Suprapubic skin (tissue), 4 donors: Measurements from ENCODE around the gene HNMT. TPM values are rescaled to one million over a fixed set of nuclear protein-coding genes. Genes with fewer than 3 reads are reported as not detected.
A peak's percentile ranks its signal among the peaks of the same experiment; 100 is the strongest.
"Not testable (repeated sequence)": the region's sequence is repeated elsewhere in the genome, so short reads cannot be mapped to it uniquely, and the experiment has no call there.

Experiments
- DNase-seq, 2 donors: peaks; one replicate each; pipeline ENCODE4 v3.0.0-alpha.2; 2019; ENCODE audit warnings: low spot score in 2 of 2
- H3K27ac ChIP-seq: fragments of 200-600 bp; sonication (generic); one replicate; pipeline ENCODE4 v1.5.1; 2019
- H3K27me3 ChIP-seq: fragments of 200-600 bp; sonication (generic); one replicate; pipeline ENCODE4 v1.5.1; 2019
- H3K36me3 ChIP-seq: fragments of 200-600 bp; sonication (generic); one replicate; pipeline ENCODE4 v1.5.1; 2019
- H3K4me1 ChIP-seq: fragments of 200-600 bp; sonication (generic); one replicate; pipeline ENCODE4 v1.5.1; 2019
- H3K4me3 ChIP-seq: fragments of 200-600 bp; sonication (generic); one replicate; pipeline ENCODE4 v1.5.1; 2019; ENCODE audit warnings: mild to moderate bottlenecking
- H3K9me3 ChIP-seq: fragments of 200-600 bp; sonication (generic); one replicate; pipeline ENCODE4 v1.5.1; 2019
- CTCF ChIP-seq, 2 donors: fragments of 200-600 bp in 1 of 2; fragments of 450-650 bp in 1 of 2; sonication (generic) in 1 of 2; IDR thresholded peaks; one replicate each; pipeline ENCODE4 v1.5.1; 2016 to 2019; ENCODE audit warnings: antibody characterized with exemption in 2 of 2, mild to moderate bottlenecking in 1 of 2, moderate library complexity in 1 of 2
- EP300 ChIP-seq: sonication (generic); formaldehyde crosslinking; IDR thresholded peaks from one replicate; pipeline ENCODE4 v1.6.1; 2017; ENCODE audit warnings: antibody characterized with exemption
- POLR2A ChIP-seq, 2 donors: fragments of 450-650 bp; IDR thresholded peaks; one replicate each; pipeline ENCODE4 v1.6.1; 2017; ENCODE audit warnings: antibody characterized with exemption in 2 of 2, mild to moderate bottlenecking in 2 of 2, moderate library complexity in 2 of 2
- POLR2AphosphoS5 ChIP-seq, 3 donors: sonication (generic); formaldehyde crosslinking; IDR thresholded peaks; one replicate each; pipeline ENCODE4 v1.6.1; 2017; ENCODE audit warnings: antibody characterized with exemption in 3 of 3
- WGBS: methylation state at CpG from one replicate; pipeline ENCODE4 v1.1.5; 2018; 5-methylcytosine and 5-hydroxymethylcytosine counted together
- total RNA-seq, 4 donors: library from RNA; depleted of rRNA; stranded (reverse); fragments of >200 nt; gene quantifications; one replicate each; pipeline ENCODE4 v1.1.0, GENCODE V29; 2016

HNMT gene
- 10 to 100 TPM; 16.7 to 28.5 (median 19.9) TPM for total RNA-seq

- H3K4me1 ChIP-seq, result peaks cover 33% of the 10 kb centered on the region
- H3K9me3 ChIP-seq, result no peaks in the 10 kb centered on the region
- TF ChIP-seq CTCF (IDR thresholded peaks at IDR 0.05), result no peak
- no peak for TF ChIP-seq POLR2A (IDR thresholded peaks at IDR 0.05)
- TF ChIP-seq POLR2AphosphoS5 (IDR thresholded peaks at IDR 0.05), result no peak
- TF ChIP-seq EP300, result no peak
- peak; percentile 62 to 78 for DNase-seq
- H3K27me3 ChIP-seq, result no peaks in the 10 kb centered on the region
- peak within 1 kb of the TSS; percentile 88 for H3K27ac ChIP-seq
- 14% methylated on average over 15 of the region's 15 CpGs for WGBS
- peak within 1 kb of the TSS; percentile 44 for H3K4me3 ChIP-seq
- no peaks in the 10 kb centered on the region for H3K36me3 ChIP-seq
Observed at GRCh38 chr2:137964066-137964858, at the start of gene HNMT. Gene HNMT, plus strand, starts transcription at chr2:137964473. Its CDS starts 19 bp downstream, at chr2:137964492.

GRCh38 chr2:137921105-137921880, 43.0 kb upstream of the HNMT start:
- TF ChIP-seq CTCF (IDR thresholded peaks at IDR 0.05) (no peak), EP300 (no peak), POLR2AphosphoS5 (IDR thresholded peaks at IDR 0.05) (no peak), POLR2A (IDR thresholded peaks at IDR 0.05) (no peak)
- Histone ChIP-seq H3K27ac (no peak overlapping the region), H3K27me3 (no peaks in the 10 kb centered on the region), H3K9me3 (no peaks in the 10 kb centered on the region), H3K4me1 (no peaks in the 10 kb centered on the region), H3K36me3 (no peaks in the 10 kb centered on the region), H3K4me3 (no peak overlapping the region)
- DNase-seq, result no peak
- 77% methylated on average over 2 of the region's 2 CpGs for WGBS

- H3K27ac ChIP-seq, H3K9me3 ChIP-seq, H3K4me3 ChIP-seq, H3K27me3 ChIP-seq, DNase-seq, H3K4me1 ChIP-seq, H3K36me3 ChIP-seq: not testable (repeated sequence)
Observed at GRCh38 chr2:137922171-137922570, 42.1 kb upstream of the HNMT start.

- no peak overlapping the region for H3K27ac ChIP-seq
- TF ChIP-seq EP300 (no peak), POLR2AphosphoS5 (IDR thresholded peaks at IDR 0.05) (no peak), CTCF (IDR thresholded peaks at IDR 0.05) (no peak), POLR2A (IDR thresholded peaks at IDR 0.05) (no peak)
- H3K36me3 ChIP-seq, result no peaks in the 10 kb centered on the region
- H3K27me3 ChIP-seq, result no peaks in the 10 kb centered on the region
- H3K4me1 ChIP-seq, result no peaks in the 10 kb centered on the region
- DNase-seq, result no peak
- no peak overlapping the region for H3K4me3 ChIP-seq
- 61% methylated on average over 1 of the region's 1 CpG for WGBS
- no peaks in the 10 kb centered on the region for H3K9me3 ChIP-seq
Observed at GRCh38 chr2:137924019-137924418, 40.3 kb upstream of the HNMT start.

GRCh38 chr2:137925599-137925998, 38.7 kb upstream of the HNMT start:
- WGBS, result 94% methylated on average over 2 of the region's 2 CpGs
- H3K27me3 ChIP-seq, result no peaks in the 10 kb centered on the region
- H3K9me3 ChIP-seq, result no peaks in the 10 kb centered on the region
- H3K27ac ChIP-seq, result no peak overlapping the region
- H3K4me3 ChIP-seq, result no peak overlapping the region
- no peak for DNase-seq
- H3K4me1 ChIP-seq, result no peaks in the 10 kb centered on the region
- H3K36me3 ChIP-seq, result no peaks in the 10 kb centered on the region
- TF ChIP-seq POLR2A (IDR thresholded peaks at IDR 0.05), result no peak
- TF ChIP-seq POLR2AphosphoS5 (IDR thresholded peaks at IDR 0.05), result no peak
- no peak for TF ChIP-seq EP300

DNA sequence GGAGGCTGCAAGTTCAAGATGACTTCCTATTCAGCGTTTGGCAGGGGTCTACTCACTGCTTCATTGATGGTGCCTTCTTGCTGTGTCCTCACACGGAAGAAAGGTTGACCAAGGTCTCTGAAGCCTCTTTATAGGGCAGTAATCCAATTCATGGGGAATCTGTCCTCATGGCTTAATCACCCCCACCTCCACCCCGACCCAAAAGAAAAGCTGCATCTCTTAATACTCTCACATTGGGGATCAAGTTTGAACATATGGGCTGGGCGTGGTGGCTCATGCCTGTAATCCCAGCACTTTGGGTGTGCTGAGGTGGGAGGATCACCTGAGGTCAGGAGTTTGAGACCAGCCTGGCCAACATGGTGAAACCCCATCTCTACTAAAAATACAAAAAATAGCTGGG, 36.4 kb upstream of the HNMT start:
- no peak for DNase-seq

More for the DNA sequence above, 36.4 kb upstream of the HNMT start:
- TF ChIP-seq POLR2AphosphoS5 (IDR thresholded peaks at IDR 0.05) (no peak), POLR2A (IDR thresholded peaks at IDR 0.05) (no peak), EP300 (no peak), CTCF (IDR thresholded peaks at IDR 0.05) (no peak)
- Histone ChIP-seq H3K4me3 (no peak overlapping the region), H3K4me1 (no peaks in the 10 kb centered on the region), H3K27ac (no peak overlapping the region), H3K27me3 (no peaks in the 10 kb centered on the region), H3K36me3 (no peaks in the 10 kb centered on the region), H3K9me3 (no peaks in the 10 kb centered on the region)
- 81% methylated on average over 4 of the region's 4 CpGs for WGBS
